ENCODE results near the gene CARD14.

The CARD14 gene

GRCh38 chr17:80219763-80220053, 49.9 kb downstream of the CARD14 start:
- H3K4me3 ChIP-seq (ENCODE audit: low read depth, low read length), result peak overlapping the region; percentile 78
- no peak for TF ChIP-seq CTCF (IDR thresholded peaks at IDR 0.05; ENCODE audit: insufficient read depth, low read depth, low read length, missing control alignments)
- no peak for DNase-seq (ENCODE audit: low read depth)

- no peak for TF ChIP-seq CTCF (IDR thresholded peaks at IDR 0.05; ENCODE audit: insufficient read depth, low read depth, low read length, missing control alignments)
- H3K4me3 ChIP-seq (ENCODE audit: low read depth, low read length), result peak within 1 kb of the TSS; percentile 78
- DNase-seq (ENCODE audit: low read depth), result peak; percentile 73
Observed at GRCh38 chr17:80220054-80220735, 50.4 kb downstream of the CARD14 start, which contains the start of the genes SGSH and SLC26A11. SGSH (minus strand) TSS chr17:80220333; CDS start chr17:80220313, 20 bp downstream. SLC26A11 (plus strand) TSS chr17:80220427; CDS start chr17:80221561, 1,134 bp downstream.

- TF ChIP-seq CTCF (IDR thresholded peaks at IDR 0.05; ENCODE audit: insufficient read depth, low read depth, low read length, missing control alignments), result no peak
- DNase-seq (ENCODE audit: low read depth), result no peak
- peak overlapping the region; percentile 78 for H3K4me3 ChIP-seq (ENCODE audit: low read depth, low read length)
Observed at GRCh38 chr17:80220736-80221215, 50.9 kb downstream of the CARD14 start.

GRCh38 chr17:80221351-80222105, 51.7 kb downstream of the CARD14 start:
- TF ChIP-seq CTCF (IDR thresholded peaks at IDR 0.05; ENCODE audit: insufficient read depth, low read depth, low read length, missing control alignments), result no peak
- no peak for DNase-seq (ENCODE audit: low read depth)
- H3K4me3 ChIP-seq (ENCODE audit: low read depth, low read length), result no peak overlapping the region

- no peak for TF ChIP-seq CTCF (IDR thresholded peaks at IDR 0.05; ENCODE audit: insufficient read depth, low read depth, low read length, missing control alignments)
- H3K4me3 ChIP-seq (ENCODE audit: low read depth, low read length), result no peak overlapping the region
- no peak for DNase-seq (ENCODE audit: low read depth)
Observed at GRCh38 chr17:80222376-80223141, 52.7 kb downstream of the CARD14 start.

GRCh38 chr17:80223142-80223815, 53.4 kb downstream of the CARD14 start:
- H3K4me3 ChIP-seq (ENCODE audit: low read depth, low read length), result no peak overlapping the region
- no peak for TF ChIP-seq CTCF (IDR thresholded peaks at IDR 0.05; ENCODE audit: insufficient read depth, low read depth, low read length, missing control alignments)
- no peak for DNase-seq (ENCODE audit: low read depth)
